CD14-positive monocyte (primary cell): ENCODE measurements around the gene CLIC3. TPM values are rescaled to one million over a fixed set of nuclear protein-coding genes. Genes with fewer than 3 reads are reported as not detected.

Experiments used
- DNase-seq, 3 donors: peaks; one replicate each; pipeline ENCODE4 v3.0.0-alpha.2; 2011 to 2022
- H2AFZ ChIP-seq: 2 replicates; pipeline ENCODE4 v1.6.0; 2012; ENCODE audit warnings: mild to moderate bottlenecking, low read depth, low read length, inconsistent platforms; ENCODE audit not compliant: insufficient read depth, poor library complexity, severe bottlenecking
- H3K27ac ChIP-seq, 2 donors: 1 replicate in 1 of 2; 2 replicates in 1 of 2; pipeline ENCODE4 v1.5.1; 2012 to 2013; ENCODE audit warnings: low read length in 2 of 2, control low read depth in 1 of 2, inconsistent platforms in 1 of 2, low read depth in 1 of 2, mild to moderate bottlenecking in 1 of 2
- H3K27me3 ChIP-seq, 2 donors: one replicate each; pipeline versions ENCODE4 v1.6.0 to v1.6.1; 2011 to 2013; ENCODE audit warnings: low read length in 2 of 2; ENCODE audit not compliant: control insufficient read depth in 2 of 2, insufficient read depth in 2 of 2
- H3K36me3 ChIP-seq, 2 donors: replicated peaks in 1 of 2; 1 replicate in 1 of 2; 2 replicates in 1 of 2; pipeline versions ENCODE4 v1.5.1 to v1.6.1; 2012 to 2013; ENCODE audit warnings: low read length in 2 of 2, control low read depth in 1 of 2, inconsistent platforms in 1 of 2, mild to moderate bottlenecking in 1 of 2; ENCODE audit not compliant: insufficient read depth in 2 of 2, control insufficient read depth in 1 of 2
- H3K4me1 ChIP-seq, 2 donors: 1 replicate in 1 of 2; 2 replicates in 1 of 2; pipeline versions ENCODE4 v1.5.1 to v1.6.1; 2012 to 2013; ENCODE audit warnings: low read length in 2 of 2, control low read depth in 1 of 2, inconsistent platforms in 1 of 2, mild to moderate bottlenecking in 1 of 2, moderate library complexity in 1 of 2; ENCODE audit not compliant: insufficient read depth in 2 of 2, control insufficient read depth in 1 of 2
- H3K4me2 ChIP-seq: replicated peaks from 2 replicates; pipeline ENCODE3; 2012; ENCODE audit warnings: low read length, moderate library complexity, mild to moderate bottlenecking; ENCODE audit not compliant: poor library complexity, severe bottlenecking; ENCODE audit errors: extremely low read depth
- H3K4me3 ChIP-seq, 3 experiments: fragments of 200-600 bp in 1 of 3; sonication (generic) in 1 of 3; replicated peaks in 1 of 3; 1 replicate in 2 of 3; 2 replicates in 1 of 3; pipeline ENCODE4 v1.5.1; 2011 to 2013; ENCODE audit warnings: low read length in 3 of 3, mild to moderate bottlenecking in 3 of 3, control low read depth in 2 of 3, low read depth in 2 of 3, inconsistent platforms in 1 of 3, moderate library complexity in 1 of 3
- H3K79me2 ChIP-seq: 2 replicates; pipeline ENCODE4 v1.6.0; 2012; ENCODE audit warnings: mild to moderate bottlenecking, control low read depth, inconsistent platforms, low read length, moderate library complexity; ENCODE audit not compliant: insufficient read depth
- H3K9ac ChIP-seq: 2 replicates; pipeline ENCODE4 v1.6.0; 2017; ENCODE audit warnings: low read length, mild to moderate bottlenecking; ENCODE audit not compliant: insufficient read depth, poor library complexity, severe bottlenecking
- H3K9me3 ChIP-seq, 2 donors: replicated peaks in 1 of 2; 1 replicate in 1 of 2; 2 replicates in 1 of 2; pipeline versions ENCODE4 v1.5.1 to v1.6.1; 2012 to 2013; ENCODE audit warnings: low read length in 2 of 2, control low read depth in 1 of 2; ENCODE audit not compliant: control insufficient read depth in 1 of 2, insufficient read depth in 1 of 2
- H4K20me1 ChIP-seq: 2 replicates; pipeline ENCODE4 v1.6.0; 2012; ENCODE audit warnings: mild to moderate bottlenecking, low read length, control low read depth, moderate library complexity; ENCODE audit not compliant: insufficient read depth
- H3K27ac Mint-ChIP-seq, 7 donors: one replicate each; pipeline ENCODE4 v1.8.0; 2020; ENCODE audit warnings: mild to moderate bottlenecking in 7 of 7, mixed read lengths in 7 of 7, moderate library complexity in 6 of 7, inconsistent platforms in 2 of 7
- H3K27me3 Mint-ChIP-seq, 3 donors: one replicate each; pipeline ENCODE4 v1.8.0; 2021 to 2022; ENCODE audit warnings: low read depth in 3 of 3, mild to moderate bottlenecking in 3 of 3, mixed read lengths in 3 of 3, moderate library complexity in 3 of 3, inconsistent platforms in 1 of 3
- H3K36me3 Mint-ChIP-seq, 2 donors: one replicate each; pipeline ENCODE4 v1.8.0; 2020; ENCODE audit warnings: mixed read lengths in 2 of 2, inconsistent platforms in 1 of 2, mild to moderate bottlenecking in 1 of 2
- H3K4me1 Mint-ChIP-seq: one replicate; pipeline ENCODE4 v1.8.0; 2020; ENCODE audit warnings: mild to moderate bottlenecking, mixed read lengths
- H3K4me3 Mint-ChIP-seq, 2 donors: one replicate each; pipeline ENCODE4 v1.8.0; 2020; ENCODE audit warnings: mild to moderate bottlenecking in 2 of 2, mixed read lengths in 2 of 2, moderate library complexity in 1 of 2
- H3K9me3 Mint-ChIP-seq, 7 donors: one replicate each; pipeline ENCODE4 v1.8.0; 2020 to 2022; ENCODE audit warnings: mixed read lengths in 7 of 7, mild to moderate bottlenecking in 6 of 7, moderate library complexity in 6 of 7, inconsistent platforms in 2 of 7
- WGBS: methylation state at CpG from one replicate; pipeline ENCODE4 v1.1.5; 2013; ENCODE audit warnings: missing lambda C conversion rate; ENCODE audit not compliant: insufficient coverage; 5-methylcytosine and 5-hydroxymethylcytosine counted together
- intact Hi-C, 2 donors: fragments of 100-400 bp; cut with micrococcal nuclease; formaldehyde crosslinking; loops; one replicate each; pipeline versions ENCODE4 v1.15.0 to v1.15.1; 2023
- polyA plus RNA-seq, 3 donors: library from polyadenylated mRNA; depleted of rRNA in 1 of 3; unstranded in 2 of 3; stranded (reverse) in 1 of 3; fragments of 300-500 nt in 2 of 3; fragments of >200 nt in 1 of 3; fragmentation: Illumina TruSeq in 2 of 3; gene quantifications; 1 replicate in 2 of 3; 2 replicates in 1 of 3; pipeline ENCODE4 v1.2.3, GENCODE V29; 2012 to 2021
- TF ChIP-seq, protein P1 (sequence below): fragments of 200-600 bp; IDR thresholded peaks from one replicate; pipeline ENCODE4 v1.8.0; 2022; ENCODE audit warnings: antibody characterized with exemption, mild to moderate bottlenecking

The CLIC3 gene
- polyA plus RNA-seq, 3 donors = 0.29 to 0.51 TPM; not detected in 1

DNA sequence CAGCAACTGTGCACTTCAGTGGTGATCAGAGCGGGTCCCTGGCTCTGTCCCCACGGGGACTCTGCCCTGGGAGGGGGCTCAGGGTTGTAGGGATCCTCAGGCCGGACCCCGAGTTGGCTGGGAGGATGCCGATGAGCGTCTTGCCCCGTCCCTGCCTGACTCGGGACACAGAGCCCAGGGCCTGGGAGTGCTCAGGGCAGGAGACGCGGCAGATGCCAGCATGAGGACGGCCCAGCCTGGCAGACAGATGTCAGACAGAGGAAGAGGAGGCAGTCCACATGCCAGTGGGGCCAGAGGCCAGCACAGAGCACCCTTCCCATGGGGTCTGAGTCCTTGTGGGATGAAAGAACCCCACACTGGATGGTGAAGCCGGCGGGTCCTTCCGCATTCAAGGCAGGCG, 33.0 kb downstream of the CLIC3 start:
- Histone ChIP-seq H4K20me1 (no peaks in the 10 kb centered on the region), H3K9me3 (no peaks in the 10 kb centered on the region), H3K4me2 (no peak overlapping the region), H3K4me3 (no peak overlapping the region), H2AFZ (no peak overlapping the region), H3K79me2 (no peaks in the 10 kb centered on the region), H3K36me3 (no peaks in the 10 kb centered on the region), H3K27me3 (no peaks in the 10 kb centered on the region), H3K9ac (no peak overlapping the region), H3K27ac (no peak overlapping the region), H3K4me1 (peaks cover 10 to 17% of the 10 kb centered on the region in 2 donors)
- Mint-ChIP-seq H3K4me3 (no peak overlapping the region), H3K9me3 (peaks cover 0 to 2% (median 0%) of the 10 kb centered on the region in 7 donors), H3K27ac (no peak overlapping the region), H3K4me1 (peaks cover 16% of the 10 kb centered on the region), H3K27me3 (peaks cover 9 to 20% (median 14%) of the 10 kb centered on the region in 3 donors), H3K36me3 (no peaks in the 10 kb centered on the region)
- DNase-seq = no peak
- WGBS = 96% methylated on average over 8 of the region's 15 CpGs
- TF ChIP-seq, protein P1, sequence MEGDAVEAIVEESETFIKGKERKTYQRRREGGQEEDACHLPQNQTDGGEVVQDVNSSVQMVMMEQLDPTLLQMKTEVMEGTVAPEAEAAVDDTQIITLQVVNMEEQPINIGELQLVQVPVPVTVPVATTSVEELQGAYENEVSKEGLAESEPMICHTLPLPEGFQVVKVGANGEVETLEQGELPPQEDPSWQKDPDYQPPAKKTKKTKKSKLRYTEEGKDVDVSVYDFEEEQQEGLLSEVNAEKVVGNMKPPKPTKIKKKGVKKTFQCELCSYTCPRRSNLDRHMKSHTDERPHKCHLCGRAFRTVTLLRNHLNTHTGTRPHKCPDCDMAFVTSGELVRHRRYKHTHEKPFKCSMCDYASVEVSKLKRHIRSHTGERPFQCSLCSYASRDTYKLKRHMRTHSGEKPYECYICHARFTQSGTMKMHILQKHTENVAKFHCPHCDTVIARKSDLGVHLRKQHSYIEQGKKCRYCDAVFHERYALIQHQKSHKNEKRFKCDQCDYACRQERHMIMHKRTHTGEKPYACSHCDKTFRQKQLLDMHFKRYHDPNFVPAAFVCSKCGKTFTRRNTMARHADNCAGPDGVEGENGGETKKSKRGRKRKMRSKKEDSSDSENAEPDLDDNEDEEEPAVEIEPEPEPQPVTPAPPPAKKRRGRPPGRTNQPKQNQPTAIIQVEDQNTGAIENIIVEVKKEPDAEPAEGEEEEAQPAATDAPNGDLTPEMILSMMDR = no peak
- intact Hi-C loops = no loop called here

DNA sequence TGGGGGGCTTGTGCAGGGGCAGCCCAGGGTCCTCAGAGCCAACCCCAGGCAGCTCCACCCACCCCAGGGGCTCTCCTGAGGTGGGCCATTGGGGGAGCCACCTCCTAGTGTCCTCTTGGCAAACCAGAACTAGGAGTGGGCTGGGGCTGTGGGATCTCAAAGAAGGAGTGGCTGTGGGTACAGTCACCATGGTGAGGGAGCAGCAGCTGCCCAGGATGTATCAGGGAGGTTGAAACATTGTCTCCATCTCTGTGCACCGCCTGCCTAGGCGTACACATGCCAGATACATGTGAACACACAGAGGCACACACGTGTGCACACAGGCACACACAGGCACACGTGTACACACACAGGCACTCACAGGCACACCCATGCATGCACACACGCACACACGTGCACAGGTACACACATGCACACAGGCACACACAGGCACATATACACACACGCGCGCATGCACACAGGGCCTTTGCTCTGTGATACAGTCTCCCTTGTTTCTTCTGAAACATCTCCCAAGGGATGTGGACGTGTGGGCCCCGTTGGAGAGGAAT, 33.6 kb downstream of the CLIC3 start:
- no peak overlapping the region for H3K4me2 ChIP-seq
- H3K27ac ChIP-seq = no peak overlapping the region
- DNase-seq = no peak
- no peaks in the 10 kb centered on the region for H3K36me3 Mint-ChIP-seq
- no peak overlapping the region for H3K4me3 ChIP-seq
- H3K9me3 ChIP-seq = no peaks in the 10 kb centered on the region
- TF ChIP-seq, protein P1 = no peak
- H3K79me2 ChIP-seq = no peaks in the 10 kb centered on the region
- peaks cover 16% of the 10 kb centered on the region for H3K4me1 Mint-ChIP-seq
- H4K20me1 ChIP-seq = no peaks in the 10 kb centered on the region
- peaks cover 9 to 20% (median 14%) of the 10 kb centered on the region in 3 donors for H3K27me3 Mint-ChIP-seq
- no peak overlapping the region for H3K27ac Mint-ChIP-seq
- no peak overlapping the region for H3K4me3 Mint-ChIP-seq
- no peak overlapping the region for H3K9ac ChIP-seq
- no peaks in the 10 kb centered on the region for H3K27me3 ChIP-seq
- intact Hi-C loops = no loop called here
- no peaks in the 10 kb centered on the region for H3K36me3 ChIP-seq
- peaks cover 0 to 2% (median 0%) of the 10 kb centered on the region in 7 donors for H3K9me3 Mint-ChIP-seq
- no peak overlapping the region for H2AFZ ChIP-seq
- 93% methylated on average over 11 of the region's 11 CpGs for WGBS
- H3K4me1 ChIP-seq = peaks cover 10 to 14% of the 10 kb centered on the region in 2 donors
